GM18526 (cell line): ENCODE data around the gene SMTNL2.

Experiments used
- POLR2A ChIP-seq: IDR thresholded peaks from 3 replicates; pipeline ENCODE4 v1.6.1; 2011; ENCODE audit not compliant: insufficient read length; ENCODE audit errors: extremely low read depth

SMTNL2 gene

DNA sequence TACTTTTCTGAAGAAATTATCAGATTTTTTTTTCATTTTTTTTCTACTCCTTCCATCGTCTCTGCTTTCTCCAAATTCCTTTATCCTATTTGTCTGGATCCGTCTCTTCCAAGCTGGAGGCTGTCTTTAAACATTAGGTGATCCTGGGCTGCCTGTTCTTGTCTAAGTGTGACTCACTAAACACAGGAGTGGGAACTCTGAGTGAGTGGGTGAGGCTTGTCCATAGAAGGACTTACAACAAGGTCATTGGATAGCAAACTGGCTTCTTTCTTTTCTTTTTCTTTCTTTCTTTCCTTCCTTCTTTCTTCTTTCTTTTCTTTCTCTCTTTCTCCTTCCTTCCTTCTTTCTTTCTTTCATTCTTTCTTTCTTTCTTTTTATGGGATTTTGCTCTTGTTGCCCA, 38.9 kb downstream of the SMTNL2 start:
- TF ChIP-seq POLR2A, result no peak

DNA sequence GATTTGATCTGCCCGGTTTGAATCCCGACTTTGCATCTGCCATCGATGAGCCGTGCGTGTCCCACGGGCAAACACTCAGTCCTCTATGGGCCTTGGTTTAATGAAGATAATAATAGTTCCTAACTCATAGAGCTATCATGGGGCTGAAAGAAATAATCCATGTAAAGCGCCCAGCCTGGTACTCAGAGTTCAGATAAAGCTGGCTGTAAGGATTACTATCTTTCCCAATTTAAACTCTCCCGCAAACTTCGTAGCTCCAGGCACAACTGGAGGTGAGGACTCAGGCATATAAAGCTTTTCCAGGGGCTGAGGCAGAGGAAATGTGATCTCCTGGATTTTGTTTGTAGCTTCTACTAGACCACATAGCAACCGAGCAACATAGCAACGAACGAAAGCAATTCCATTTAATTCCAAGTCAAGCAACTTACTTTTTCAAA, 40.9 kb downstream of the SMTNL2 start:
- no peak for TF ChIP-seq POLR2A

DNA sequence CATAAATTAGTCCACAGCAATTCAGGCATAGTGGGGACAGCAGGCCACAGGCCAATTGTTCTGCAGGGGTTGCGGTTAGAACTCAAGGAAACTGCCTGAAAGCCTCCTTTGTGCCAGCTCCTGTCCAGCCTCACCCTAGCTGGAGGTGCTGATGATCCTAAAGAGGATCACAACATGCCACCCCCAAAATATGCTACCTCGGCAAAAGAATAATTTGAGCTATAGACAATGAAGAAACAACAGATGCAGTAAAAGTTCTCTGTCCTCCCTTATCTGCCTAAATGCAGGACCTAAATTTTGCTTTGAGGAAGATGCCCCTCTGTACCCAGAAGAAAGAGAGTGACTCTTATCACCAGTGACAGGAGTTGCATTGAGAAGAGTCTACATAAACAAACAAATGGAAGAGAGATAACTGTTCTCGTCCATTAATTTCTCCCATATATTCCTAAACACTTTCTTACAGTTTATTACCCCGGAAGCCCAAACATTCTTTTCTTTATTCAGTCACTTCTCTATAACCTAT, 42.5 kb downstream of the SMTNL2 start:
- TF ChIP-seq POLR2A, result no peak

DNA sequence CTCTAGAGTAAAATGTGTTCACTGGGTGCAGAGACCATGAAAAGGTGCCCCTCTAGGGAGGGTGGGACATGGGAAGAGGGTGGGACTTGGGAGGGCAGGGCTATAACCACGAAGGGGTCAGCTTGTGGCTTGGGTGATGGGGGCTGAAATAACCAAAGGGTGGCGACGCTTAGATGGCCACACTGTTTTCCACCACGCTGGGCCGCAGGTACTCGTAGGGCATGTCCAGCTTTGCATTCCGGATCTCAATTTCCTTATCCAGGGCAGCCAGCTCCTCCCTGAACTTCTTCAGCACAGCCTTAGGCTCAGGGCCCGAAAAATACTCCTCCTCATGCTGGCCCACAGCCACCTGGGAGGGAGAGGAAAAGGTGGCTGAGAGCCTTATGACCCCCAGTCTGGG, 47.1 kb downstream of the SMTNL2 start:
- TF ChIP-seq POLR2A, result no peak

DNA sequence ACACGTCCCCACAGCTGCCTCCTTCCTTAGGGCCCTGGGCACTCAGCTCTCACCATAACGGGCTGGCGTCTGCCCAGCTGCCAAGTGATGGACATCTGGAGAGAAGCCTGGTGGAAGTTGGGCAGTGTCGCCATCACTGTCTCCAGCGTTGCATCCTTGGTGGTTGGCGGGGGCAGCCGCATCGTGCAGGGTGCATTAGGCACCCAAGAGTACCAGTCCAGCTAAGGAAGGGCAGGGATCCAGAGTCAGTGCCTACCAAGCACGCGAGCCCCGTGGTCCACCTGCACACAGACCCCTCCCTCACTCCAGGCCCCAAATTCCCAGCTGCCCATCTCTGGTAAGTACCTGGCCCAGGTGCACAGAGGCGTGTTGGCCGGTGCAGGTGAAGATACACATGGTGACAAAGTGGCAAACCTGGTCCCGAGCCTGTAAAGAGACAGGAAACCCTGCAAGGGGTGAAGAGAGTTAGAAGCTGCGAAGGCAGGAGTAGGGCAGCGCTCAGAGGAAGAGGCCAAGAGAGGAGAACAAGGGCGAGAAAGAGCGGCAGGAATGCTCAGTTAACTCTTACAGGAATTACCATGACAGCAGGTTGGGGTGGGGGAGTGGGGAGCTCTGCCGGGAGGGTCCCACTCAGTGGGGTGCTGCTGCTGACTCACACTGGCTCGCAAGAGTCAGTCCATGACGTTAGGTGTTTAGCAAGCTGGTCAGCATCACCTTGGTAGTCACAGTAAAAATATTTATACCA, 47.7 kb downstream of the SMTNL2 start:
- TF ChIP-seq POLR2A, result no peak

DNA sequence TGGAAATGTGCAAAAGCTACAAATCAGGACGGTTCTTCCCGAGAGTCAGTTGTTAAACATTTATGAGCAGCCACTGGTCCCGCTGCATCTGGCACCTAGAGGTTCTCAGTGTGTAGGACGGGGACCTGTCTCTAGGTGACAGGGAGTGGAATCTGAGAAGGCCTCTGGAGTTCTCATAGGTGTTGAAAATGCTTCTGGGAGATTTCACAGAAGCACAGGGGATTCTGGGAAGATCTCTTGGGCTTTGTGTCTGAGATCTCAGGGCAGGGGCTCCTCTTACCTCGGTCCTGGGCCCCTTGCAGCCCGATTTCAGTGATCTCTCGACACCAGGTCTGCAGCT, 48.2 kb downstream of the SMTNL2 start:
- TF ChIP-seq POLR2A, result no peak

DNA sequence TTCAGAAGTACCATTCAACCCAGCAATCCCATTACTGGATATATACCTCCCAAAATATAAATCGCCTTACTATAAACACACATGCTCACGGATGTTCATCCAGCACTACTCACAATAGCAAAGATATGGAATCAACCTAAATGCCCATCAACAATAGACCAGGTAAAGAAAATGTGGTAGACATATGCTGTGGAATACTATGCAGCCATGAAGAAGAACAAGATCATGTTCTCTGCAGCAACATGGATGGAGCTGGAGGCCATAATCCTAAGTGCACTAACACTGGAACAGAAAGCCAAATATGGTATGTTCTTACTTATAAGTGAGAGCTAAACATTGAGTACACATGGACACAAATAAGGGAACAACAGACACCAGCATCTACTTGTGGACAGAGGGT, 49.3 kb downstream of the SMTNL2 start:
- no peak for TF ChIP-seq POLR2A

DNA sequence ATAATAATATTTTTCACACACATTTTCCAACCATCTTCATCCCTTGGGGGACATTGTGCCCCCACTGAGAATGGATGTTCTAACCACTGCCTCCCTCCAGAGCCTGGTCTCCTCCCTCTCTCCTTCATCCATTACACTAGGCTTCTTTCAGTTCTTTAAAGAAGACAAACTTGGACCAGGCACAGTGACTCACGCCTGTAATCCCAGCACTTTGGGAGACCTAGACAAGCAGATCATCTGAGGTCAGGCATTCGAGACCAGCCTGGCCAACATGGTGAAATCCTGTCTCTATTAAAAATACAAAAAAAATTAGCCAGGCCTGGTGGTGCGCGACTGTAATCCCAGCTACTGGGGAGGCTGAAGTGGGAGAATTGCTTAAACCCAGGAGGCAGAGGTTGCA, 50.6 kb downstream of the SMTNL2 start:
- no peak for TF ChIP-seq POLR2A

DNA sequence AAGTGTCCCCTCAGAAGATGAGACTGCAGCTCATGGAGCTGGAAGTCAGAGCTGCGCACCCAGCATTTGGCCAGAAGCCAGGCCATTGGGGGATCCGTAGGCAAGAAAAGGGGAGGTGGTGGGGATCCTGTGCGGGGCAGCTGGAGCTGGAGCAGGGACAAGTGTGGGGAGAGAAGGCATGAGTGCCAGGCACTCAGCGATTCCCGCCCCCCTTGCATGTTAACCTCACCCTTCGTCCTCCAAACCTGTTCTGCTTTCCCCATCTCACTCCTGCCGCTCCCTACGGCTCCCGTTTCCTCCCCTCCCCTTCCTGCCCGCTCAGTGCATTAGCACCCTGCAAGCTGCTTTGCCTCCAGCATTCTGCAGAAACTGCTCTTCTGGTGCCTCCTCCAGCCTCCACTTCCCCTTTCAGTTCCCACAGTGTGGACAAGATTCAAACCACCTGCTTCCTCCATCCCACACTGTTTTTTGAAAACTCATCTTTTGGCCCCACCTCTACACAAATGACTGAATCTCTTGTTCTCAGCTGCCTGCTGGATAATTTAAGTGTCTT, 51.6 kb downstream of the SMTNL2 start:
- no peak for TF ChIP-seq POLR2A

DNA sequence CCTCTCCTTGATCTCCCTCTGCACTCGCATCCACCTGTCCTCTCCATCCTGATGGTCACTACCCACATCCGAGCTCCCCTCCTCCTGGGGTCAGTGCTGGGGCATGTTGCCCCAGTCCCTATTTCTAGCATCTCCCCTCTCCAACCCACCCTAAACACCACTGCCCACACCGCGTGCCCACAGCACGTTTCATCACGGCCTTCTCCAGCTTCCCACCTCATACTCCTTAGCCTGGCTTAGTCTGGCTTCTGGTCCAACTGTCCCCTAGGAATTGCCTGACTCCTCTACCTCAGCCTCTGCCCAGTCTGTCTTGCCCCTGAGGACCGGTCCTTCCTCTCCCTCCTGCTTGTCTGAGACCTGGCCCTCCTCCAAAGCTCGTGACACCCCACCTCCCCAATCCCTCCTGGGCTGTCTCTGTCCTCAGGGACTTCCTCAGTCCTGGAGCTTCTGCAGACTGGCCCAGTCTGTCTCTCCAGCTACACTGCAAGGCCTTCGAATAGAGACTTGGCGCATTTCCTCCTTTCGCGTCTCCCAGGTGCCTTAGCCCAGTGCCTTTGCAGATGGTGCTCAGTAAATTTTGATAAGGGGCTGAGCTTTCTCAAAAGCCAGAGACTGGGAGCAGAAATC, 52.3 kb downstream of the SMTNL2 start:
- no peak for TF ChIP-seq POLR2A

DNA sequence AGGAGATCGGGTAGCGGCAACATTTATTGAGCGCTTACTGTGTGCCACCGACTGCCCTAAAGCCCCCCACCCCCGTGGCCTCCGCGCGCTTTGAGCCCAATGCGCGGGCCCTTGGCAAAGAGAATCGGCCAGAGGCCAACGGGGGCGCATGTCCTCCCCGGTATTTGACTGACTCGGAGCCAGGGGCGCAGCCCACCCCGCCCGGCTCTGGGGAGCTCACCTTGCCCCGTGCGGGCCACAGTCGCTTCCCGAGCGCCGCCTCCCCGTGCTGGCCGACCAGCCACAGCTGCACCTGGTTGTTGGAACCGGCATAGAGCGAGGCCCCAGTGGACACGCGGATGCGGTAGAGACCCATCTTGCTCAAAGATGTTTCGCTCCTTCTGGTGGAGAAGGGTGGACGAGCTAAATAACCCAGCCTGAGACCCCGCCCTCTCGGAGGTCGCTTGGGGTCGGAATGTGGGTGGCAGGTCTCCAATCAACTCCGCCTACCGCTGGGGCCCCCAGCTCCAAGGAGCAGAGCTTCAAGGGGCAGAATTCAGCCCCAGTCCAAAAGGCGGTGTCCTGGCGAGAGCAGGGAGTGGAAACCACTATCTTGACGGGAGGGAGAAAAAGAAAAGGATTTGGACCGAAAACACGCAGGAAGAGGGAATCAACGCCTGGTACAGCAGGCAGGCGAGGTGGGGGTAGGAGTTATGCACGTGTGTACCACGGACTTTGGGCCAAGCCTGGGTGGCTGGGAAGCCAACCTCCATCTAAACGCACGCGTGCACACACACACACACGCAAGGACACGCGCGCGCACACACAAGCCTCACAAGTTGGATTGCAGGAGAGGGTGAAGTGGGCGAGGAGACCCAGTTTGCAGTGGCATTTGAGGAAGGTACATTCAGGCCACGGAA, 57.2 kb downstream of the SMTNL2 start, which contains the start of gene ALOX15:
Gene ALOX15, minus strand, starts transcription at position 382 of the 899 bp plus-strand sequence. Its CDS starts 27 bp downstream, at position 355.
- TF ChIP-seq POLR2A, result no peak

DNA sequence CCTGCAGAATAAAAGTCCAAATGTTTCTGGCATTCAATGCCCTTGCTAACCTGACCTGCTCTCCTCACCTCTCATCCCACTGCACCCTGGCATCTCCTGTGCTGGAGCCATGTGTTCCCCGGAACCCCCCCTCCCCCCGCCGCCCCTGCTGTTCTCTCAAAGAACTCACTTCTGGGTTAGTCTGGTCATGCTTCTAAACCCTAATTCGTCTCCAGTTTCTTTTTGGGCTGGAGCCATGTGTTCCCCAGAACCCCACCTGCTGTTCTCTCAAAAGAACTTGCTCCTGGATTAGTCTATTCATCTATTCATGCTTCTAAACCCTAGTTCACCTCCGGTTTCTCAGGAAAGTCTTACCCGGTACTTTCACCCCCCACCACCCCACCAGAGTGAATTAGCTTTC, 58.0 kb downstream of the SMTNL2 start:
- no peak for TF ChIP-seq POLR2A

DNA sequence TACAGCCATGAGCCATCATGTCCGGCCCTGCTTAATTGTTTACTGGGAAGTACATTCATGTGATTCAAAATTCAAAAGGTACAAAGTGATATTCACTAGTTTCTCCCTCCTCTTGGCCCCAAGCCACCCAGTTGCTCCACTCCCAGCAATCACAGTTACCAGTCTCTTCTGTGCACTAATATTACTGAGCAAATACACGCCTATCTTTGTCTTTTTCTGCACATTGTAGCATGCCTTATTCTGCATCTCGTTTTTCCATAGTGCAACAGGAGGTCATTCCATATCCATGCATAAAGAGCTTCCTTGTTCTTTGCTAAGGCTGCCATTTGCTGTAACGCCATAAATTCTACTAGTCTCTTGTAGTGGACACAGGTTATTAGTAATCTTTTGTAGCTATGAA, 59.3 kb downstream of the SMTNL2 start:
- TF ChIP-seq POLR2A, result no peak

DNA sequence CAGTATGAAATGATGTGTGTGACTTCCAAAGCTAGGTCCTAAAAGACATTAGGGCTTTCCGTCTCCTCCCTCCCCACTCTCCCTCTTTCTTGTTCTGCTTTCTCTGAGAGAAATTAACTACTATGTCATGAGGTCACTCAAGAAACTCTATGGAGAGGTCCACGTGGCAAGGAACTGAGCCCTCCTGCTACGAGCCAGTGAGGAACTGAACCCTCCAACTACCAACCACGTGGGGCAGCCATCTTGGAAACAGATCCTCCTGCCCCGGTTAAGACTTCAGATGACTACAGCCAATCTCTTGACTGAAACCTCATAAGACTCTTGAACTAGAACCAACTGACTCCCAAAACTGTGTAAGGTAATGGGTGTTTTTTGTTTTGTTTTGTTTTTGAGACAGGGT, 61.3 kb downstream of the SMTNL2 start:
- no peak for TF ChIP-seq POLR2A

DNA sequence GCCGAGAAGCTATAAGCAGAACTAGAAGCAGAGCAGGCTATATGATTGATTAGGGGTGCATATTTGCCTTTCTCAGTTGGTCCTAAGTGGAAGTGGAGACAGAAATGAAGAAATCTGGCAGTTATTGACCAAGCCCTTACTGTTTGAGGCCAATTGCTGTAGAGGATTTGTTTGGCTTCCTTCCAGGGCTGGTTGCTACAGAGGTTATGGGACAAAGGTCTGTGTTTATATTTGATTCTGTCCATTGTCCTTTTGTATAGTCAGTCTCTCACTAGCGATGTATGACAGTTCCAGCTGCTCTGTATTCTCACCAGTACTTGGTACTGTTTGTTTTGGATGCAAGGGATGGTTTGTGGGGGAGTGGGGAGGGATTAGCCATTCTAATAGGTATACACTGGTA, 64.4 kb downstream of the SMTNL2 start:
- TF ChIP-seq POLR2A, result no peak
